Colon (tissue), 2 donors: ENCODE data around the gene FGD4.

Experiments
- FAIRE-seq: peaks from 2 replicates; lab custom pipeline; 2012; peaks lifted over from hg19 to GRCh38; lab: Jason Lieb, UNC
- donor health status: control.
- donor health status: control.

FGD4 gene

DNA sequence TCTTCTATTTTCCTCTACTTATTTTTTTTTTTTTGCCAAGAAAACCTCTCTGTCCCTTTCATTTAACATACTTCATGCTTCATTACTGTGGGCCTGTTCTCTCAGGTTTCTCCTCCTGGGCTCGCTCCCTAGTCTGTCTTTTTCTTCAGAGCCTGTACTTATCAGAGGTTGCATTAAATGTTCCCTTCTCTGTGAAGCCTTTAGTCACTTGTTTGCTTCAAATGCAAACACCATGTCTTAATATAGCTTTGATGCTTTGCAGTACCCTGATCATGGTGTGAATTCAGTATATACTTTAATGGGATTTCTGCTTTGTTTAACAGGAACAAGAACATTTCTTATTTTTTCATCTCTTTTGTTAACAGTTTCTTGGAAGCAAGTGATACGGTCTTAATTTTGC is 207.1 kb downstream of the FGD4 start:
- FAIRE-seq = no peak

DNA sequence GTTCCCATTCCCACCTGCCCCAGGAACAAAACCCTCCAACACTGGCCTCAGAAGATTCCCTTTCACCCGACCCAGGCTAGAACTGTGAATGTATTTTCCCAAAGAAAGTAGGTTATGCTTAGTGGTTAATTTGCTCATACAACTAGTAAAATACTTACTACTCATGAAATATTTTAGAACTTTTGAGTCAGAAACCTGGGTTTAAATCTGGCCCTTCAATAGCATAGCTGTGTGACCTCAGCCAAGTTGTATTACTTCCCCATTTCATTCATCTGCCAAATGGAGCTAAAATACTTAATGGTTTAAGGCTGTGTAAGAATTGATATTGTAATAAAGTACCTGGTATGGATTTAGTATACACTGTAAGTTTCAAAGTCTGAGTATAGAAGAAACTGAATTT is 210.6 kb downstream of the FGD4 start:
- FAIRE-seq = no peak

DNA sequence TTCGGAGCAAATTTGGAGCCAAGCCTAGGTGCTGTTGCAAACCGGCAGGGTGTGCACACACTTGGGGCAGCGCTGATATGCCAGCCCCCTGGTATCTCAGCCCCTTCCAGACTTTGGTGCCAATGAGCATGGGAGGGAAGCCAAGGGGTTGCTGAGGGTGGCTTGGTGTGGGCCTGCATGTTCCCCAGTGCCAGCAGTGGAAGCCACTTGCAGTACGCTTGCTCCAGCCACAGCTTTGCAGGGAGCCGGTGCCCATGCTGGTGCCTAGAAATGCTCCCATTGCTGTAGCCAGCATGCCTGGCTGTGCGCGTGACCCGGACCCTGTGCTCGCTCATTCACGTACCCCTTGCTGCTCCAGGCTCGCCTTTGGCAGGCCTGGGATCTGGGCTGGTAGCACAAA is 212.6 kb downstream of the FGD4 start:
- FAIRE-seq = no peak

DNA sequence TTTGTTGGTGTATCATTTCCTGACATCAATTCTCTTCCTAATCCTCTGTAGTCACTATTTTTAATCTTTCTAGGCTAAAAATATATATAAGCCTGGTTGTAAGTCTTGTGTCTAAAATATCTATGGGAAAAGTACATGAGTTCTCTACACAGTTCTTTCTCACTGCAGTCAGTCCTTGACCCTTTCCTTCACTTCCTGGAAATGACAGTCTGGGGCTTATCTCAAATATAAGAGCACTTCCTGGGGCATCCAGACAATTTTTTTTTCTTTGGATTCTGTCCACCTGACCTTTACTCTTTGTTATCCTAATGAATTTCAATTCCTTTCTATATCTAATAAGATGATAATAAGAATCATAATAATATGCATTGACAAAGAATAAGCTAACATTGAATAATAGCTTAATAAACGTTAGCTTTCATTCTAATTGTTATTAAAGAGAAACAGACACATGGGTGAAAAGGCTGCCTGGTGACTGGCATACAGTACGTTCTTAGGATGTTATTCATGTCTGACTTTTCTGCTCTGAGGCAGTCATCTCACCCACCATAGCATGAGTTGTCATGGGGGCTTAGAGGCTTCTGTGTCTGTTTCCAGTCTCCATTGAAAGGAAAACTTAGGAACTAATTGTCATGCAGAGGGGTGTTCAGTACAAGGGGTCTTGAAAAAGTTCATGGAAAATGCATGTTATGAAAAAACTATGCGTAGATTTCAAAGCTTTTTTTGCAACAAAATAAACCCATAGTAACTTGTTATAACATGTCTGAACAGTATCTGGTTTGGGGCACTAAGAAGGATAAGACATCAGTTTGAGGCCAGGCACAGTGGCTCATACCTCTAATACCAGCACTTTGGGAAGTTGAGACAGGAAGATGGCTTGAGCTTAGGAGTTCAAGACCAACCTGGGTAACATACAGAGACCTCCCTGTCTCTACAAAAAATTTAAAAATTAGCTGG is 213.6 kb downstream of the FGD4 start:
- no peak for FAIRE-seq

DNA sequence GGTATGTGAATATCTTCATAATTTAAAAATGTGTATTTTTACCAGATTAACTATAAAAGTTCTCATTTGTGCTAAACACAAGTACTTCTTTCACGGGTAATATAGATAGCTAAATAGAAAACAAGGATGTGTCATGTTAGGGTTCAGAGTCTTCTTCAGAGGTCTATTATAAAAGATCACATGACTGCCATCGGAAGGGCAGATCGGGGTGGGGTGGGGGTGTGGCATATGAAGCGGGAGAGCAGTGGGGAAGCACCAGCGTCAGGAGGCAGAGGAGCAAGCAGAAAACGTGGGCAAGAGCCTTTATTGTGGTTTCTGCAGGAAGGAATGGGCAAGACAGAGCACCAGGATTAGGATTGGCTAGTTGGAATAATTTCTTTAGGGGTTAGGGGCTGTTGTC is 216.1 kb downstream of the FGD4 start:
- no peak for FAIRE-seq

DNA sequence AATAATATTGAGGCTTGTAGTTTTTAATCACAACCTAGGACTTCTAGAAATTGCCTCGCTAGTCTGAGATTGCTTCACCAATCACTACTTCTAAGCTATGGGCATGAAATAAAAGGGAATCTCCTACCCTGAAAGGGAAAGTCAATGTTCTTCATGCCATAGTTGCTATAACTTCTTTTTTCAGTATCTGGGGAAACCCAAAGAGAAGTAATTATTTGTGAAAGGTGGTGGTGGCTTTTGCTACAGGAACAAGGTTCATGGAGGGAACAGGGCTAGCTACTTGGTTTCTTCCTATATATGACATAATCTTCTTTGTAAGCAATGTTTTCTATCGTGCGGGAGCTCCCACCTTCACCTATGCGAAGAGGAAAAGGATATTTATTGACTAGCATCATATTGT is 218.2 kb downstream of the FGD4 start:
- no peak for FAIRE-seq

DNA sequence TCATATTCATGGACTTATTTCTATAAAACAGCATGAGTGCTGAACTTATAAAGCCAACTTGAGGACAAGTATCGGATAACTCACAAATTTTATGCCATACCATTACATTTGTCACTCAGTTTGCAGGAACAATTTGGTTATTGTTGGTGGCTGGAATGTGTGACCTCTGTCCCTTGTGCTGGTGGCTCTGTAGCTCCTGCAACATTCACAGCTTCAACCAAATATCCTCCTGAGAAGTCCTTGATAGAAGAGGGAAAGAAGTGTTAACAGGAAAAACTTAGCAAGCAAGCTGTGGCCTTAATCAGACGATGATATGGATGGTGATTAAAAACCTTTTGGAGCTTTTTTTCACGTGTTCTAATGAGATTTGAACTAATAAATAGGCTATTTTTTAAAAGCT is 218.8 kb downstream of the FGD4 start:
- no peak for FAIRE-seq

DNA sequence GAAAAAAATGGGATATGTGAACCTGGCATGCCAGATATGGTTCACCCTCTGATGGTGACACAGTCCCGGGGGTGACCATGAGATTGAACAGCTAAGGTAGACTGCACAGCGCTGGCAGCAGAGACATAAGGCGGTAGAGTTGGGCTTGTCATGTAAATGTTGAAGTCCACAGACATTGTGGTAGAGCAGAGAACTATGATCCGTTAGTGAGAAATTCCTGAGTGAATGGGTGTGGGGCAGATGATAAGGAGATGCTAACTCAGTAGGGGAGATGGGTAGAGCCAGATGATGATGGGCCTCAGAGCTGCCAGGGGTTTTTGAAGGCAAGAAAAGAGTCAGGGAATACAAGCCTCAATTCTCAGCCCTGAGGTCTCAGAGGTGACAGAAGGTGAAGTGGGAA is 228.6 kb downstream of the FGD4 start:
- no peak for FAIRE-seq

DNA sequence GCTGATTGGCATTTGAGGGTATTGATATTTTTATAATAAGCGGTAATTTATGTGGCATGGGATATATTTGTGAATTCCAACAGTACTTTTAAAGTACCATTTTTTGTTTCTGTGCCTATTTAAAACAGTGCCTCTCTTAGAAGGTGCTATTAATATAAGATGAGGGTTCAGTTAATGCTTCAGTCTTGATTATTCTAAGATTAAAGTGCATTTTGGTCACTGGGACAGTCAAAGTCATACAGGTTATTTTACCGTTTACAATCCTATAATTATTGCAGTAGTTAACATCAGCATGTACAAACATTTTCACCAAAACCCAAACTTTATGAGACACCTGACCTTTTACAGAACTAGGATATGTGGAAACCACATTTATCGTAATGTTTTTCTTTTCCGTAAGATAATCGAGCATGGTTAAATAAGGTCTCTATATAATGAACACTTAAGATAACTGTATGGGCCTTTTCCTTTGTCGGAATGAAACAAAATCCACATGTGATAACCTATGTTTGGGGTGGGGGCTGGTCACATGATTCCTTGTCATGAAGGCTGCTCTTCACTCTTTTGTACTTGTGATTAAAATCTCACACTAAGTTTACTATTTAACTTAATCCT is 242.0 kb downstream of the FGD4 start:
- FAIRE-seq = no peak

DNA sequence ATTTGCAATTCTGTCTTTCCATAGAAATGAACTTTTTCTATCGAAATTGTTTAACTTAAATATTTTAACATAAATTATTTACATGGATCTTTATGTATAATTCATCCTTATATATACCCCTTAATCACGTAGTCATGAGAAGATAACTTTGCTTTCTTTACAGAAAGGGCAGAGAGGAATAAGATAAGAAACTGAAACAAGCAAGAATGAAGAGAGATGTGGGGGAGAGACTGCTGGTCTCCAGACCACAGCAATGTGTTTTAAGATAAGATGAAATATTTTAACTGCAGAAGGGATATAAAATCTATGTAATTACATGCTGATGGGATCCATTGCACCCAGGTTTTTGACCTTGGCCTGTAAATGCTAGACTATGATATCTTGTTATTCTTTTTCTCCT is 245.1 kb downstream of the FGD4 start:
- no peak for FAIRE-seq

DNA sequence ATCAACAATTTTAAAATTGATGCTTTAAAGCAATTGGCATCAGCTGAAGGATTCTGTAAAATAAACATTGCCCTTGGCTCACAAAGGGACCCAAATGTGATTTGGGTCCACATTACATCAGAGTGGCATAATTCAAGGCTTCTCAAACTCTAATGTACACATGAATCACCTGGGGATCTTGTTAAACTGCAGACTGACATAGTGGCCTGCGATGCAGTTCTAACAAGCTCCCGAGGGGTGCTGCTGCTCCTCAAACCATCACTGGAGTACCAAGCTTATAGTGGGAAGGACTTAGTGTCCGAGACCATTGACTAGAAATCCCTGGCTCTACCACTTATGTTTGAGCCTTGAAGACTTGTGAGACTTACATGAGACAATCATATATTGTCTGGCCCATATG is 247.9 kb downstream of the FGD4 start:
- FAIRE-seq = no peak

DNA sequence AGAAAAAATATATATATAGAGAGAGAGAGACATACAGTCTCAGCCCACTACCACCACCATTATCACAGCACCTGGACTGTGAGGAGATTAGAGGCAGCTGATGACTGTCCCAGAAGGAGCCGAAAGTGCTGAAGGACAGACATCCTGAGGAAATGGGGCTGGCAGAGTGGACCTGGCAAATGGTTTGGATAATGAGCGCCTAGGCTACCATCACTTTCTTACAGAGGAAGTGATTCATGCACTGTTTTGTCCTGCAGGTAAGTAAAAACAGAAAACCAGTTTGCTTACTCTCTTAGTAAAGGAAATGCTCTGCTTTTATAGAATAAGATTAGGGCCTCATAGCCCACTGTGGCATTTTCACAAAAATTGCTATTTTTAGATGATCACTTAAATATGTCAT is 251.2 kb downstream of the FGD4 start:
- no peak for FAIRE-seq

DNA sequence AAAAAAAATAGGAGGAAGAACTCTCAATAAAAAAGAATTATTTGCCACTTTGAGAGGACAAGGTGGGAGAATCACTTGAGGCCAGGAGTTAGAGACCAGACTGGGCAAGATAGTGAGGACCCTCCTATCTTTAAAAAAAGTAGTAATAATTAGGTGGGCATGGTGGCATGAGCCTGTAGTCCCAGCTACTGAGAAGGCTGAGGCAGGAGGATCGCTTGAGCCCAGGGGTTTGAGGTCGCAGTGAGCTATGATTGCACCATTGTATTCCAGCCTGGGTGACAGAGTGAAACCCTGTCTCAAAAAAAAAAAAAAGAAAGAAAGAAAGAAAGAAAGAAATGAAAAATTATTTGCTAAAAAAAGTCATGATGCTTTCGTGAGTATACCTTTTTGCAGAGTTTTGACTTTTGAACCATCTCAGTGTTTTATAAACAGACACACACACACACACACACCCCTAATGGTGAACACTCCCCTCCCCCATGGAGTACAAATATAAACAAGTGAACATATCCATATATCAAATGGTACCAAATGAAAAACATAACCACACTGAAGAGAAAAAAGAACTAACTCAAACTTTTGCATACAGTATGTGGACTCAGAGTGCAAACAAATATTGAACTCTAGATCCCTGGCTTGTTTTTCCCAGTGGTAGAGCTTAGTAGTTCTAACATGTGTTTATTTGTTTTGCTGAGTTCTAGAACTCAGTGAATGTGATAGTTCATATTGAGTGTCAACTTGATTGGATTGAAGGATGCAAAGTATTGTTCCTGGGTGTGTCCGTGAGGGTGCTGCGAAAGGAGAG is 252.0 kb downstream of the FGD4 start:
- no peak for FAIRE-seq

DNA sequence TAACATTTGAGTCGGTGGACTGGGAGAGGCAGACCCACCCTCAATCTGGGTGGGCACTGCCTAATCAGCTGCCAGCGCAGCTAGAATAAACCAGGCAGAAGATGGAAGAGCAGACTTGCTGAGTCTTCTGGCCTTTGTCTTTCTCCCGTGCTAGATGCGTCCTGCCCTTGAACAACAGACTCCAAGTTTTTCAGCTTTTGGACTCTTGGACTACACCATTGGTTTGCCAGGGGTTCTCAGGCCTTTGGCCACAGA is 252.5 kb downstream of the FGD4 start:
- FAIRE-seq = no peak

DNA sequence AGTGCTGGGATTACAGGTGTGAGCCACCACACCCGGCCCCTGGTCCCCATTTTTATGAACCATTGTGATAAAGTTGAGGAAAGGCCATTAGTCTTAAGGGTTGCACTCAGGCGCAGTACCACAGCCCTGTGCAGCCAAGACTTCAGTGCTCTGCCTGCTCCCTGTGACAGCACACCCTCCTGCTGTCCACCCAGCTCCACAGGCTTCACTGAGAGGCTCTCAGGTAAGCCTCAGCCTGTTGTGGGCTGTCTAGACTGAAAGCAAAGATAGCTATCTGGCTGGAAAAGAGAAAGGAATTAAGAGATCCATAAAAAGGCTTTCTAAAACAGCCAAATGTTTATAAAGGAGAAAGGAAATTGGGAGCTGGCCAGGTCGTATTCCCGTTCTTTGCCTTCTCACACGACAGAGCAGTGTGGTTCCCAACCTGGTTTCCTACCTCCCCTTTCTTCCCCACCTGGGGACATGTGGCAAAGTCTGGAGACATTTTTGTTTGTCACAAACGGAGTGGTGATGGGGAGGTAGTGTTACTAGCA is 260.6 kb downstream of the FGD4 start:
- FAIRE-seq = no peak

DNA sequence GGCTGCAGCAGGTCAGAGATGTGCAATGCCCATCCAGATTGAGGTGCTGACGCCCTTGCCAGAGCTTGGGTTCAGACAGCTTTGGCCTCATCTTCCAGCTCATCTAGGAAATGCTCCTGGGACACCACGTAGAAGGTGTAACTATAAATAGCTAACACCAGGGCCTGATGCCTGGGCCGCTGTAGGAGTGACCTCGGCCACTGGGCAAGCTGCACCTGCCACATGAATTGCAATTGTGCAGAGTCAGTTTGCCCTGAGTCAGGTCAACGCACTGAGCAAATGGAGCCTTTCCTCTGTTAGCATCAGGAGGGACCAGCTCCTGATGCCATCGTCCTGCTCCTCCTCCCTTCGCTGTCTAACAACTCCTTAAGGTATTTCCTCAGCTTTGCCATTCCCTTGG is 262.3 kb downstream of the FGD4 start:
- no peak for FAIRE-seq

DNA sequence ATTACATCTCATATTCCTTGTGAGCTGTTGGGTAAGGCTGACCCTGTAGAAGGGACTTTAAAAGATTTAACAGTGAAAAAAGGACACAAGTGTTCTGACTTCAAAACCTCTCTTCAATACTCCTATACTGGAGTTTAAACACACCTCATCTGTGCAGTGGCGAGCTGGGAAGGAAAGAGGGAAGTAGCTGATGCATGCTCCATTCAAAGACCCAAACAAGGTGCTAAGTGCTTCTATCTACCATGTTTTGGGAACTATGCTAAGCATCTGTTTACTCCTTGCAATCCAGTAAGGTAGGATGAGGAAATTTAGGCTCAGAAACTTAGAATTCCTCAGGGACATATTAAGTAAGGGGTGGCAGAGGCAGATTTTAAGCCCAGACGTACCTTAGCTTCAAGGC is 263.3 kb downstream of the FGD4 start:
- FAIRE-seq = no peak

DNA sequence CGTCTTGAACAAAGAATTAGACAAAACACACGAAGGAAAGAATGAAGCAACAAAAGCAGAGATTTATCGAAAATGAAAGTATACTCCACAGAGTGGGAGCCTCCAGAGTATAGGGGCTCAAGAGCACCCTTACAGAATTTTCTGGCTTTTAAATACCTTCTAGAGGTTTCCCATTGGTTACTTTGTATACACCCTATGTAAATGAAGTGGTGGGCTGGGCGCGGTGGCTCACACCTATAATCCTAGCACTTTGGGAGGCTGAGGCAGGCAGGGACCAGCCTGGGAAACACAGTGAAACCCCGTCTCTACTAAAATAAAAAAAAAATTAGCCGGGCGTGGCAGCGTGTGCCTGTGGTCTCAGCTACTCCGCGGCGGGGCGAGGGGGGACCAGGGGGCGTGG is 266.7 kb downstream of the FGD4 start:
- no peak for FAIRE-seq

DNA sequence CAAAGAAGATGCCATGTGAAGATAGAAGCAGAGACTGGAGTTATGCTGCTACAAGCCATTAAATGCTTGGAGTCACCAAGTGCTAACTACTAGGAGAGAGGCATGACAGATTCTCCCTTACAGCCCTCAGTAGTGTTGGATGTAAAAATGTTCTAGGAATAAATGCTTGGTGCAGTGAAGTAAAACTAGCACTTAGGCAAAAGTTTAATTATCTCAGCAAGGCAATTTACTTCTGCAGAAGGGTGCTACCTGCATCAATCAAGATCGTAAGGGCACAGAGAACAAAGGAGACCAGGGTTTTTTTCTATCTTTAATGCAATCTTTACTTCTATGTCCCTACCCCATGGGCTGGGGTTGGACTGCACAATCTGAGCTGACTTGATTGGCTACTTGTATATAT is 270.2 kb downstream of the FGD4 start:
- no peak for FAIRE-seq

DNA sequence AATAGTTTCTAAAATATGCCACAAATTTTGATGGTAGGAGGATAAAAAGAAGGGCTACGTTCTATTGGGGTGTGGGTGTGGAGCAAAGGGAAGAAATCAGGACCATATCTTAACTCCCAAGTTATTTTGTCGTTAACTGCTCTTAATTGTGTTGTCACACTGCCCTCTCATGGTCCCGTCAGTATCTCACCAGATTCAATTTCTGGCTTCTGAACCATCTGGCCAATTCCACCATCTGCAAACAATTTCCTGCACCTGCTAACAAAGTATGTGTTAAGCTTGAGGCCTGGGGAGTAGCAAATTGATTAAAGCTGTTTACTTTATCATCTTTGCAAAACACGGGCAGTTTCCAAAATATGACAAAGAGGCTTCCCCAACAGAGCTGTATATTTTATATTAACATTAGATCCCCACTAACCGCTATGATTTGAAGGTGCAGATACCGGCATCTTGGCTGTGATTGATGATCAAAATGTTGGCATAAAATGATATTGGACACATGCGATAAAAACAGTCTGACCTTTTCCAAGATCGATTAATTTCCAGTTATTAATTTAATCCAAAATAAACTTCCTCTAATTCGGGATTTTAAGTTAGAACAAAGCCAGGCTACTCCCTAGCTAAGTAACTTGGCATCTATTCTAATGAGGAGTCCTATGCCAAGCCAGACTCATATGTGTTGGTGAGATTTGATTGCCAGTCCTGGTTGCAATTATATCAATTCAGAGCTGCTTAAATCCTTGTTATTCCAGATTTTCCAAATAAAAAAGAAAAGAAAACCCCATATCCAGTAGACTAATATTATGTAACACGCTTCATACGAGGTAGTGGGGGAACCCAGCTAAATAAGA is 272.8 kb downstream of the FGD4 start:
- no peak for FAIRE-seq

DNA sequence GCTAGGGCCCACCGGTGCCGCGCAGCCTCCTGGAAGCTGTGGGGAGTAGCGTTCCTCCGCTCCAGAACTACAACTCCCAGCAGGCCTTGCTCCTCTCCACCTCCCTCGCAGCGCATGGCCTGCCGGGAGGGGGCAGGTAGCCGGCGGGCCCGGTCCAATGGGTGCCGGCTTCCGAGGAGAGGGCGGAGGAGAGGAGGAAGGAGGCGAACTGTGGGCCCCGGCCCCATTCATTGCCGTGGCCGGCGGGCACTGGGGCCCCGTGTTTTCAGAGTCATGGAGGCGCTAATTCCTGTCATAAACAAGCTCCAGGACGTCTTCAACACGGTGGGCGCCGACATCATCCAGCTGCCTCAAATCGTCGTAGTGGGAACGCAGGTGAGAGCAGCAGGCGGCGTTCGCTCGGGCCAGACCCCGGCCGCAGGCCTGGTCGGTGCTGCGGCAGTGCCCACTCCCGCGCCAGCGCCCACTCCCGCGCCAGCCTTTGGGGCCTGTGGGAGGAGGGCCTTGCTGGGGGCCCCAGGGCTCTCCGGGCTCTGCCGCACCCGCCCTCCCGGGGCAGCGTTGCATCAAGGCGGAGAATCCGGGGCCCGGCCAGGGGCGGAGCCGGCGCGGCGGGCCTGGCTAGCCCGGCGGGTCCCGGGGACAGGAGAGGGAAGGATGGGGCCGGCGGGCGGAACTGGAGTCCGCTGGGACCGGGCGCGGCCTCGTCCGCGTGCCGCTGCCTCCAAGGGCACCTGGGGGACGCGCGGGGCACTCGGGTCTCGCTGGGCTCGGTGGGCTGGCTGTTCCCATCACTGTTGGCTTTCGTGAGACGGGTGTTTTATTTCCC is 279.9 kb downstream of the FGD4 start, which contains the start of gene DNM1L:
Gene DNM1L (plus strand): TSS at position 211 of the 829 bp plus-strand sequence. CDS start 63 bp downstream, at position 274.
- FAIRE-seq = no peak
